GM23338 (cell line): Measurements from ENCODE around the gene KCNB1. TPM values are rescaled to one million over a fixed set of nuclear protein-coding genes. Genes with fewer than 3 reads are reported as not detected.

Source experiments
- ATAC-seq: fragments of 200-7000 bp; cut with Tn5 transposase; 3 replicates; pipeline ENCODE4 v1.9.1; 2020
- DNase-seq: peaks from one replicate; pipeline ENCODE4 v3.0.0-alpha.2; 2015; ENCODE audit warnings: low spot score
- H2AFZ ChIP-seq: fragments of 200-600 bp; sonication (generic); 2 replicates; pipeline ENCODE4 v1.8.0; 2016; ENCODE audit warnings: antibody characterized with exemption, mild to moderate bottlenecking, moderate library complexity
- H3F3A ChIP-seq: fragments of 200-600 bp; sonication (generic); replicated peaks from 2 replicates; pipeline ENCODE4 v1.8.0; 2017; ENCODE audit warnings: antibody characterized with exemption, mixed run types, low read depth
- H3K27ac ChIP-seq: fragments of 200-600 bp; sonication (generic); 2 replicates; pipeline ENCODE4 v1.6.1; 2016; ENCODE audit warnings: low read depth
- H3K27me3 ChIP-seq: fragments of 200-600 bp; sonication (generic); 2 replicates; pipeline ENCODE4 v1.8.0; 2016; ENCODE audit warnings: mild to moderate bottlenecking, mixed run types, moderate library complexity; ENCODE audit not compliant: insufficient read depth
- H3K36me3 ChIP-seq: fragments of 200-600 bp; sonication (generic); 2 replicates; pipeline ENCODE4 v1.8.0; 2016; ENCODE audit warnings: mild to moderate bottlenecking; ENCODE audit not compliant: insufficient read depth
- H3K4me1 ChIP-seq: fragments of 200-600 bp; sonication (generic); 2 replicates; pipeline ENCODE4 v1.8.0; 2016; ENCODE audit warnings: mild to moderate bottlenecking, moderate library complexity; ENCODE audit not compliant: insufficient read depth
- H3K4me2 ChIP-seq: fragments of 200-600 bp; sonication (generic); 2 replicates; pipeline ENCODE4 v1.7.1; 2017; ENCODE audit warnings: mixed run types
- H3K4me3 ChIP-seq: fragments of 200-600 bp; sonication (generic); 2 replicates; pipeline ENCODE4 v1.6.1; 2016; ENCODE audit warnings: mixed run types
- H3K79me2 ChIP-seq: fragments of 200-600 bp; sonication (generic); replicated peaks from 2 replicates; pipeline ENCODE4 v1.8.0; 2017; ENCODE audit warnings: mild to moderate bottlenecking; ENCODE audit not compliant: insufficient read depth
- H3K9me2 ChIP-seq: fragments of 200-600 bp; sonication (generic); 2 replicates; pipeline ENCODE4 v1.8.0; 2017; ENCODE audit not compliant: insufficient read depth
- H4K20me1 ChIP-seq: fragments of 200-600 bp; sonication (generic); replicated peaks from 2 replicates; pipeline ENCODE4 v1.8.0; 2017; ENCODE audit warnings: mild to moderate bottlenecking; ENCODE audit not compliant: insufficient read depth
- H3K27ac Mint-ChIP-seq: 2 replicates; pipeline ENCODE4 v1.8.0; 2020; ENCODE audit warnings: inconsistent platforms, mild to moderate bottlenecking, moderate library complexity, mixed read lengths
- H3K27me3 Mint-ChIP-seq: 3 replicates; pipeline ENCODE4 v1.8.0; 2022; ENCODE audit warnings: low read depth, mild to moderate bottlenecking, moderate library complexity, mixed read lengths, inconsistent platforms; ENCODE audit not compliant: insufficient read depth, poor library complexity
- H3K36me3 Mint-ChIP-seq: 3 replicates; pipeline ENCODE4 v1.8.0; 2021; ENCODE audit warnings: low read depth, mild to moderate bottlenecking, inconsistent platforms, moderate library complexity, mixed read lengths
- H3K4me1 Mint-ChIP-seq: 3 replicates; pipeline ENCODE4 v1.8.0; 2020; ENCODE audit warnings: mild to moderate bottlenecking, inconsistent platforms, mixed read lengths
- H3K4me3 Mint-ChIP-seq: 3 replicates; pipeline ENCODE4 v1.8.0; 2021; ENCODE audit warnings: moderate library complexity, mild to moderate bottlenecking, inconsistent platforms, mixed read lengths
- H3K9me3 Mint-ChIP-seq: 3 replicates; pipeline ENCODE4 v1.8.0; 2020; ENCODE audit warnings: moderate library complexity, mild to moderate bottlenecking, inconsistent platforms, mixed read lengths
- CREB1 ChIP-seq: fragments of 250-450 bp; sonication (Bioruptor Pico); IDR thresholded peaks from 2 replicates; pipeline ENCODE4 v1.5.0; 2020; ENCODE audit warnings: low read depth, mild to moderate bottlenecking, moderate library complexity
- NANOG ChIP-seq: IDR thresholded peaks from 2 replicates; pipeline ENCODE4 v1.6.1; 2016; ENCODE audit warnings: antibody characterized with exemption, borderline replicate concordance
- POLR2AphosphoS5 ChIP-seq: IDR thresholded peaks from 2 replicates; pipeline ENCODE4 v1.6.1; 2016; ENCODE audit warnings: antibody characterized with exemption, low read depth
- REST ChIP-seq: IDR thresholded peaks from one replicate; pipeline ENCODE4 v1.6.1; 2018; ENCODE audit warnings: antibody characterized with exemption; ENCODE audit not compliant: unreplicated experiment
- ZNF114 ChIP-seq: fragments of 250-450 bp; sonication (Bioruptor Pico); IDR thresholded peaks from 2 replicates; pipeline ENCODE4 v1.5.0; 2020; ENCODE audit warnings: mild to moderate bottlenecking, moderate library complexity
- ZNF462 ChIP-seq: fragments of 250-450 bp; sonication (Bioruptor Pico); IDR thresholded peaks from 2 replicates; pipeline ENCODE4 v1.5.0; 2020; ENCODE audit warnings: mild to moderate bottlenecking, moderate library complexity
- polyA plus RNA-seq: library from polyadenylated mRNA; unstranded; fragments of >200 nt; fragmentation: Nextera tagmentation; extraction: Ambion mirVana; gene quantifications from 2 replicates; pipeline ENCODE4 v1.2.1, GENCODE V29; 2016
- total RNA-seq: library from RNA; depleted of rRNA; stranded (reverse); fragments of >200 nt; shearing (Covaris generic); gene quantifications from 2 replicates; pipeline ENCODE4 v1.2.3, GENCODE V29; 2014

The KCNB1 gene
- total and polyA plus RNA-seq, 2 experiments from 2014 or later: 0.28 to 0.29 TPM

- Histone ChIP-seq H3F3A (no peaks in the 10 kb centered on the region), H3K4me3 (no peak overlapping the region), H3K9me2 (no peaks in the 10 kb centered on the region), H3K36me3 (no peaks in the 10 kb centered on the region), H3K79me2 (no peaks in the 10 kb centered on the region), H2AFZ (no peak overlapping the region), H3K27ac (no peak overlapping the region), H3K27me3 (no peaks in the 10 kb centered on the region), H3K4me1 (no peaks in the 10 kb centered on the region), H3K4me2 (no peak overlapping the region), H4K20me1 (no peaks in the 10 kb centered on the region)
- Mint-ChIP-seq H3K9me3 (no peaks in the 10 kb centered on the region), H3K4me1 (peaks cover 4% of the 10 kb centered on the region; the same call in 2 of the 3 replicates), H3K27ac (no peak overlapping the region), H3K4me3 (no peak overlapping the region), H3K27me3 (peaks cover 9% of the 10 kb centered on the region), H3K36me3 (peaks cover 24% of the 10 kb centered on the region)
- DNase-seq: no peak
- ATAC-seq: peak; percentile 54
- TF ChIP-seq CREB1 (no peak), ZNF114 (no peak), NANOG (no peak), ZNF462 (CRISPR knock-in tag) (no peak), POLR2AphosphoS5 (no peak), REST (no peak)
Measured at GRCh38 chr20:49519212-49519712, 36.8 kb upstream of the KCNB1 start.
